SK-N-SH treated with all-trans-retinoic acid at 6 μM for 48 hours (cell line): ENCODE data around the gene TEKT5.

Source experiments
- ATAC-seq: fragments of 200-7000 bp; cut with Tn5 transposase; 3 replicates; pipeline ENCODE4 v1.9.1; 2020; ENCODE audit warnings: mild to moderate bottlenecking, moderate library complexity
- ARNTL ChIP-seq: fragments of 450-650 bp; formaldehyde crosslinking; IDR thresholded peaks from 2 replicates; pipeline ENCODE4 v1.5.0; 2020; ENCODE audit warnings: low read depth, mild to moderate bottlenecking, moderate library complexity, borderline replicate concordance
- BACH2 ChIP-seq: fragments of 250-450 bp; sonication (Bioruptor Pico); IDR thresholded peaks from 2 replicates; pipeline ENCODE4 v1.9.0; 2021; ENCODE audit warnings: mild to moderate bottlenecking, borderline replicate concordance
- CREB5 ChIP-seq: fragments of 250-450 bp; sonication (Bioruptor Pico); IDR thresholded peaks from 2 replicates; pipeline ENCODE4 v1.5.1; 2020; ENCODE audit warnings: low read depth, mild to moderate bottlenecking, moderate library complexity
- CSDC2 ChIP-seq: fragments of 250-450 bp; sonication (Bioruptor Pico); IDR thresholded peaks from 2 replicates; pipeline ENCODE4 v1.5.0; 2020; ENCODE audit warnings: mild to moderate bottlenecking, moderate library complexity
- ESRRG ChIP-seq: fragments of 250-450 bp; sonication (Bioruptor Pico); IDR thresholded peaks from 2 replicates; pipeline ENCODE4 v1.6.1; 2021; ENCODE audit warnings: mild to moderate bottlenecking
- GLIS3 ChIP-seq: fragments of 250-450 bp; sonication (Bioruptor Pico); IDR thresholded peaks from 2 replicates; pipeline ENCODE4 v1.5.0; 2020; ENCODE audit warnings: mild to moderate bottlenecking, moderate library complexity
- ISL1 ChIP-seq: fragments of 250-450 bp; sonication (Bioruptor Pico); IDR thresholded peaks from 2 replicates; pipeline ENCODE4 v2.1.2; 2022; ENCODE audit warnings: mild to moderate bottlenecking, moderate library complexity
- PATZ1 ChIP-seq: fragments of 250-450 bp; sonication (Bioruptor Pico); IDR thresholded peaks from 2 replicates; pipeline ENCODE4 v1.8.0; 2020; ENCODE audit warnings: mild to moderate bottlenecking, moderate library complexity, borderline replicate concordance
- POU6F1 ChIP-seq: fragments of 250-450 bp; sonication (Bioruptor Pico); IDR thresholded peaks from 2 replicates; pipeline ENCODE4 v1.8.0; 2021; ENCODE audit warnings: low read depth, mild to moderate bottlenecking, moderate library complexity, borderline replicate concordance
- PPARA ChIP-seq: fragments of 250-450 bp; sonication (Bioruptor Pico); IDR thresholded peaks from 2 replicates; pipeline ENCODE4 v1.5.0; 2020; ENCODE audit warnings: mild to moderate bottlenecking, borderline replicate concordance
- RARB ChIP-seq: fragments of 250-450 bp; sonication (Bioruptor Pico); IDR thresholded peaks from 2 replicates; pipeline ENCODE4 v1.8.0; 2021; ENCODE audit warnings: mild to moderate bottlenecking, moderate library complexity
- SNAI2 ChIP-seq: fragments of 250-450 bp; sonication (Bioruptor Pico); IDR thresholded peaks from 2 replicates; pipeline ENCODE4 v1.5.0; 2020; ENCODE audit warnings: mild to moderate bottlenecking, moderate library complexity
- TCF4 ChIP-seq: fragments of 250-450 bp; sonication (Bioruptor Pico); IDR thresholded peaks from 2 replicates; pipeline ENCODE4 v1.8.0; 2021; ENCODE audit warnings: mild to moderate bottlenecking, moderate library complexity, borderline replicate concordance
- TOX ChIP-seq: fragments of 250-450 bp; sonication (Bioruptor Pico); IDR thresholded peaks from 2 replicates; pipeline ENCODE4 v1.8.0; 2021; ENCODE audit warnings: mild to moderate bottlenecking, moderate library complexity, borderline replicate concordance
- ZC3H10 ChIP-seq: fragments of 250-450 bp; sonication (Bioruptor Pico); IDR thresholded peaks from 2 replicates; pipeline ENCODE4 v1.5.1; 2021; ENCODE audit warnings: mild to moderate bottlenecking, moderate library complexity
- ZFP3 ChIP-seq: fragments of 250-450 bp; sonication (Bioruptor Pico); IDR thresholded peaks from 2 replicates; pipeline ENCODE4 v1.5.0; 2020; ENCODE audit warnings: mild to moderate bottlenecking, moderate library complexity
- ZFP30 ChIP-seq: fragments of 450-650 bp; formaldehyde crosslinking; IDR thresholded peaks from 2 replicates; pipeline ENCODE4 v1.5.0; 2022; ENCODE audit warnings: mild to moderate bottlenecking, moderate library complexity
- ZNF565 ChIP-seq: fragments of 450-650 bp; formaldehyde crosslinking; conservative IDR thresholded peaks from 2 replicates; pipeline ENCODE4 v1.5.0; 2020; ENCODE audit warnings: low read depth, mild to moderate bottlenecking, moderate library complexity
- ZNF70 ChIP-seq: fragments of 450-650 bp; formaldehyde crosslinking; IDR thresholded peaks from 2 replicates; pipeline ENCODE4 v1.5.0; 2020; ENCODE audit warnings: mild to moderate bottlenecking, moderate library complexity
- ZNF8 ChIP-seq: fragments of 450-650 bp; formaldehyde crosslinking; IDR thresholded peaks from 2 replicates; pipeline ENCODE4 v1.5.0; 2020; ENCODE audit warnings: mild to moderate bottlenecking, moderate library complexity
- TF ChIP-seq, protein P1 (sequence below): fragments of 250-450 bp; sonication (Bioruptor Pico); IDR thresholded peaks from 2 replicates; pipeline ENCODE4 v1.5.1; 2021; ENCODE audit warnings: mild to moderate bottlenecking, moderate library complexity

TEKT5 gene

GRCh38 chr16:10678655-10679054 is 16.1 kb downstream of the TEKT5 start (continued):
- TF ChIP-seq ZNF70 (CRISPR knock-in tag) (no peak), ZNF8 (CRISPR knock-in tag) (no peak), CSDC2 (CRISPR knock-in tag) (no peak), ZNF565 (CRISPR knock-in tag) (no peak)

DNA sequence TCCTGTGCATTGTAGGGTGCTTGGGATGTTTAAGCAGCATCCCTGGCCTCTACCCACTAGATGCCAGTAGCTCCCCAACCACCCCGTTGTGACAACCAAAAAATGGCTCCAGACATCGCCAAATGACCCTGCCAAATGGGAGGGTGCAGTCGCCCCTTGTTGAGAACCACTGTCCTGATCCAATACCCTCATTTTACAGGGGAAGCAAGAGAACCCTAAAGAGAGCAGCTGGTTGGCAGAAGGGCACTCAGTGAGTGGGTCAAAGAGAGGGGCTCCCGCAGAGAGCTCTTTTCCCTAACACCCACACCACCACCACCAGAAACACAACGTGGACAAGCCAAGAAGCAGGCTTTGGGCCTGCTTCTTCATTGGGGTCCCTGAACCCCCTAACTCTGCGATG is 18.4 kb downstream of the TEKT5 start:
- no peak for ATAC-seq
- TF ChIP-seq ESRRG (CRISPR knock-in tag) = no peak
- no peak for TF ChIP-seq CREB5 (CRISPR knock-in tag)
- no peak for TF ChIP-seq GLIS3 (CRISPR knock-in tag)
- no peak for TF ChIP-seq PATZ1 (CRISPR knock-in tag)
- no peak for TF ChIP-seq BACH2
- TF ChIP-seq ISL1 (CRISPR knock-in tag) = no peak
- TF ChIP-seq PPARA (CRISPR knock-in tag) = no peak
- no peak for TF ChIP-seq RARB (CRISPR knock-in tag)
- no peak for TF ChIP-seq TCF4 (CRISPR knock-in tag)
- no peak for TF ChIP-seq ZNF565 (CRISPR knock-in tag)
- no peak for TF ChIP-seq ZFP3 (CRISPR knock-in tag)
- TF ChIP-seq ARNTL = no peak
- TF ChIP-seq ZC3H10 (CRISPR knock-in tag) = no peak
- no peak for TF ChIP-seq TOX (CRISPR knock-in tag)
- no peak for TF ChIP-seq ZNF8 (CRISPR knock-in tag)
- TF ChIP-seq, protein P1, sequence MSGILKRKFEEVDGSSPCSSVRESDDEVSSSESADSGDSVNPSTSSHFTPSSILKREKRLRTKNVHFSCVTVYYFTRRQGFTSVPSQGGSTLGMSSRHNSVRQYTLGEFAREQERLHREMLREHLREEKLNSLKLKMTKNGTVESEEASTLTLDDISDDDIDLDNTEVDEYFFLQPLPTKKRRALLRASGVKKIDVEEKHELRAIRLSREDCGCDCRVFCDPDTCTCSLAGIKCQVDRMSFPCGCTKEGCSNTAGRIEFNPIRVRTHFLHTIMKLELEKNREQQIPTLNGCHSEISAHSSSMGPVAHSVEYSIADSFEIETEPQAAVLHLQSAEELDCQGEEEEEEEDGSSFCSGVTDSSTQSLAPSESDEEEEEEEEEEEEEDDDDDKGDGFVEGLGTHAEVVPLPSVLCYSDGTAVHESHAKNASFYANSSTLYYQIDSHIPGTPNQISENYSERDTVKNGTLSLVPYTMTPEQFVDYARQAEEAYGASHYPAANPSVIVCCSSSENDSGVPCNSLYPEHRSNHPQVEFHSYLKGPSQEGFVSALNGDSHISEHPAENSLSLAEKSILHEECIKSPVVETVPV = no peak

DNA sequence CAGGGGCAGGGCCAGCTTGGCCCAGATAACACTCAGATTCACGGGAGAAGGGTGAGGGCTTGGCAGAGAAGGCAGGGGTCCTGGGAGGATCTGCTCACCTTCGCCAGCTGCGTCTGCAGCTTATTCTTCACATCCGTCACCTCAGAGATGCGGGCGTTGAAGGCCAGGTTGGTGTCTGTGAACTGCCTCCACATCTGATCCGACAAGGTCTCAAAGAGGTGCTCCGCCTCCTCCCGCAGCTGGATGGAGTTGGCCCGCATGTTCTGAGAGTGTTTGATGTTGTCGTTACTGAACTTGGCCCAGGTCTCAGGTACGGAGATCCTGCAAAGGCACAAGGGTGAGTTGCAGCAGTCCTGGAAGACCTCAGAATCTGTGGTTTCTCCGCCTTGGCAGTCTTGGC is 18.9 kb downstream of the TEKT5 start:
- ATAC-seq = no peak
- TF ChIP-seq CSDC2 (CRISPR knock-in tag) = no peak
- no peak for TF ChIP-seq POU6F1 (CRISPR knock-in tag)
- TF ChIP-seq, protein P1 = no peak

DNA sequence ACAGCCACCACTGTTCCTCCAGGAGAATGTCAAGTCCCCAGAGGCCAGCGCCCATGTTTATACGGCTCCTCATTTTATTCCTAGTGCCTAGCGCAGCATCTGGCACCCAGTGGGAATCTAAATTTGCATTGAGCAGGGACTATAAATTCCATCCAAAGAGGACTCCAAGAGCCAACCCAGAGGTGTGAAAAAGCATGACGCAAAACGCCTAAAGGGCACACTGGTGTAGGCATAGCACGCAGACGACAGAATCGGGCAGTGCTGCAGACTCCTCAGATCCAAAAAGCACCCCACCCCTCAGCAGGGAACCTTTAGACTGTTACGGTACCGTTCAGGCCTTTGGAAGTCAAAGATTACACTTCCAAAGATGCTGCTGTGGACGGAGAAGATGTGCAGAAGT is 19.5 kb downstream of the TEKT5 start:
- no peak for TF ChIP-seq ZNF70 (CRISPR knock-in tag)
- no peak for TF ChIP-seq BACH2
- TF ChIP-seq RARB (CRISPR knock-in tag) = no peak
- TF ChIP-seq ZC3H10 (CRISPR knock-in tag) = no peak
- TF ChIP-seq TCF4 (CRISPR knock-in tag) = no peak
- TF ChIP-seq SNAI2 (CRISPR knock-in tag) = no peak
- no peak for TF ChIP-seq PPARA (CRISPR knock-in tag)
- no peak for TF ChIP-seq ZNF565 (CRISPR knock-in tag)
- TF ChIP-seq ZFP30 (CRISPR knock-in tag) = no peak
- no peak for ATAC-seq
